Heart left ventricle (tissue), 16 donors: ENCODE measurements around the gene FAM199X. TPM values are rescaled to one million over a fixed set of nuclear protein-coding genes. Genes with fewer than 3 reads are reported as not detected.
A peak's percentile ranks its signal among the peaks of the same experiment; 100 is the strongest.

Experiments used
- ATAC-seq, 4 donors: fragments of 200-7000 bp; cut with Tn5 transposase; one replicate each; pipeline ENCODE4 v1.9.1; 2020 to 2022; ENCODE audit warnings: moderate library complexity in 4 of 4, mild to moderate bottlenecking in 3 of 4, moderate number of reproducible peaks in 1 of 4
- DNase-seq, 5 donors: peaks; one replicate each; pipeline ENCODE4 v3.0.0-alpha.2; 2020
- H3K27ac ChIP-seq, 12 donors: fragments of 200-600 bp; sonication (generic) in 4 of 12; one replicate each; pipeline versions ENCODE4 v1.5.0 to v1.8.0; 2016 to 2022; ENCODE audit warnings: mild to moderate bottlenecking in 2 of 12
- H3K27me3 ChIP-seq, 9 donors: fragments of 200-600 bp; sonication (generic) in 2 of 9; one replicate each; pipeline versions ENCODE4 v1.5.1 to v1.8.0; 2016 to 2022; ENCODE audit warnings: mild to moderate bottlenecking in 3 of 9
- H3K36me3 ChIP-seq, 9 donors: fragments of 200-600 bp; sonication (generic) in 2 of 9; one replicate each; pipeline versions ENCODE4 v1.5.0 to v1.8.0; 2018 to 2022; ENCODE audit warnings: mild to moderate bottlenecking in 2 of 9
- H3K4me1 ChIP-seq, 12 donors: fragments of 200-600 bp; sonication (generic) in 4 of 12; one replicate each; pipeline versions ENCODE4 v1.5.0 to v1.8.0; 2016 to 2022; ENCODE audit warnings: mild to moderate bottlenecking in 3 of 12
- H3K4me3 ChIP-seq, 12 donors: fragments of 200-600 bp; sonication (generic) in 4 of 12; one replicate each; pipeline versions ENCODE4 v1.5.0 to v1.8.0; 2017 to 2022; ENCODE audit warnings: mild to moderate bottlenecking in 9 of 12, moderate library complexity in 4 of 12
- H3K9me3 ChIP-seq, 12 donors: fragments of 200-600 bp; sonication (generic) in 4 of 12; one replicate each; pipeline versions ENCODE4 v1.5.0 to v1.8.0; 2016 to 2022; ENCODE audit warnings: mild to moderate bottlenecking in 1 of 12
- POLR2A ChIP-seq, 2 donors: fragments of 450-650 bp; IDR thresholded peaks; one replicate each; pipeline ENCODE4 v1.6.1; 2017; ENCODE audit warnings: antibody characterized with exemption in 2 of 2, mild to moderate bottlenecking in 2 of 2, moderate library complexity in 2 of 2
- WGBS, 4 donors: extraction: QIAGEN DNeasy Blood & Tissue Kit in 2 of 4; methylation state at CpG; one replicate each; pipeline versions ENCODE4 v1.1.5 to v1.1.7; 2013 to 2018; 5-methylcytosine and 5-hydroxymethylcytosine counted together
- intact Hi-C, 10 donors: fragments of 100-400 bp; cut with DNase I; formaldehyde crosslinking; loops; one replicate each; pipeline versions ENCODE4 v1.11.1 to v1.14.2; 2022
- polyA plus RNA-seq, 2 donors: library from polyadenylated mRNA; stranded (reverse); fragments of 200-250 nt; gene quantifications; one replicate each; pipeline ENCODE4 v1.2.3, GENCODE V29; 2013
- total RNA-seq, 9 donors: library from RNA; depleted of rRNA in 2 of 9; stranded (reverse); fragments of >200 nt in 2 of 9; fragmentation: NEBNext Ultra II Directional in 3 of 9; extraction: Animal tissue kit (Norgen Biotek cat#: 25700) in 3 of 9; gene quantifications; one replicate each; pipeline versions ENCODE4 v1.1.0 to v1.2.4, GENCODE V29; 2016 to 2023
- TF ChIP-seq, protein P1 (sequence below), 12 donors: fragments of 200-600 bp; sonication (generic) in 4 of 12; IDR thresholded peaks; one replicate each; pipeline versions ENCODE4 v1.5.0 to v1.8.0; 2018 to 2022; ENCODE audit warnings: antibody characterized with exemption in 12 of 12, mild to moderate bottlenecking in 5 of 12
- donor health status: ischemic (EF 13 %, LVEDD 7.1; RV severe dilation, severe dysfunction).
- donor health status: healthy with polysubstance abuse.
- donor health status: DM: no; HTN: yes; CAD: no.
- donor health status: DM: no; HTN: no; CAD: no.
- donor health status: ischemic (EF 25% LVEDD 6.9; RV normal size, moderate dysfunction).
- donor health status: ischemic (EF 25% LVEDD 5.7; RV mildly dilated, moderate dysfunction).
- donor health status: healthy.
- donor health status: DM: yes; HTN: yes; CAD: no.
- donor health status: ischemic (EF 35%, LVEDD 5.7; RV mildly dilated, moderate dysfunction).
- donor health status: nonischemic (EF 11% LVEDD 7.7; RV severe dilation, severe dysfunction).
- donor health status: DM: yes; HTN: yes; CAD: no.
- donor health status: PGD.
- donor health status: ischemic (EF 29% LVEDD 5.4; RV normal size, mild dysfunction).
- donor health status: nonischemic (EF 23%, LVEDD 6.1; RV moderate dilation, normal function).

FAM199X gene
- total and polyA plus RNA-seq, 11 donors = 5.0 to 13.9 (median 11.0) TPM

DNA sequence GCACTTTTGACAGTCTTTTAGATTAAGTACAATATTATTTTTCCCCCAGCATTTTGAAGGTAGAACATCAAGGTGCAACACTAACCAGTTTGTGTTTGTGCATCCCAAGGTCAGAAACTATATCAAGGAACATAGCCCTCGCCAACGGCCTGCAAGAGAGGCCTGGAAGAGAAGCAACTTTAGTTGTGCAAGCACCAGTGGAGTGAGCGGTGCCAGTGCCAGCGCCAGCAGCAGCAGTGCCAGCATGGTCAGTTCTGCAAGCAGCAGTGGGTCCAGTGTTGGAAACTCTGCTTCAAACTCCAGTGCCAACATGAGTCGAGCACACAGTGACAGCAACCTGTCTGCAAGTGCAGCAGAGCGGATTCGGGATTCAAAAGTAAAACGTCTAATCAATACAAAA lies 21.7 kb downstream of the FAM199X start:
- ATAC-seq = peak in 1 of 4 donors; percentile 38
- intact Hi-C loops = no loop called here
- H3K27me3 ChIP-seq = peaks cover 0 to 16% (median 0%) of the 10 kb centered on the region in 9 donors
- no peaks in the 10 kb centered on the region for H3K9me3 ChIP-seq
- peaks cover 0 to 91% (median 60%) of the 10 kb centered on the region in 9 donors for H3K36me3 ChIP-seq
- H3K27ac ChIP-seq = no peak overlapping the region
- DNase-seq = peak in 1 of 5 donors; percentile 30
- no peaks in the 10 kb centered on the region for H3K4me1 ChIP-seq
- WGBS, 4 donors = 73 to 92% (median 83%) methylated on average over 8 of the region's 8 CpGs
- TF ChIP-seq POLR2A (IDR thresholded peaks at IDR 0.05) = no peak
- TF ChIP-seq, protein P1, sequence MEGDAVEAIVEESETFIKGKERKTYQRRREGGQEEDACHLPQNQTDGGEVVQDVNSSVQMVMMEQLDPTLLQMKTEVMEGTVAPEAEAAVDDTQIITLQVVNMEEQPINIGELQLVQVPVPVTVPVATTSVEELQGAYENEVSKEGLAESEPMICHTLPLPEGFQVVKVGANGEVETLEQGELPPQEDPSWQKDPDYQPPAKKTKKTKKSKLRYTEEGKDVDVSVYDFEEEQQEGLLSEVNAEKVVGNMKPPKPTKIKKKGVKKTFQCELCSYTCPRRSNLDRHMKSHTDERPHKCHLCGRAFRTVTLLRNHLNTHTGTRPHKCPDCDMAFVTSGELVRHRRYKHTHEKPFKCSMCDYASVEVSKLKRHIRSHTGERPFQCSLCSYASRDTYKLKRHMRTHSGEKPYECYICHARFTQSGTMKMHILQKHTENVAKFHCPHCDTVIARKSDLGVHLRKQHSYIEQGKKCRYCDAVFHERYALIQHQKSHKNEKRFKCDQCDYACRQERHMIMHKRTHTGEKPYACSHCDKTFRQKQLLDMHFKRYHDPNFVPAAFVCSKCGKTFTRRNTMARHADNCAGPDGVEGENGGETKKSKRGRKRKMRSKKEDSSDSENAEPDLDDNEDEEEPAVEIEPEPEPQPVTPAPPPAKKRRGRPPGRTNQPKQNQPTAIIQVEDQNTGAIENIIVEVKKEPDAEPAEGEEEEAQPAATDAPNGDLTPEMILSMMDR (IDR thresholded peaks at IDR 0.05) = no peak
- H3K4me3 ChIP-seq = no peak overlapping the region

DNA sequence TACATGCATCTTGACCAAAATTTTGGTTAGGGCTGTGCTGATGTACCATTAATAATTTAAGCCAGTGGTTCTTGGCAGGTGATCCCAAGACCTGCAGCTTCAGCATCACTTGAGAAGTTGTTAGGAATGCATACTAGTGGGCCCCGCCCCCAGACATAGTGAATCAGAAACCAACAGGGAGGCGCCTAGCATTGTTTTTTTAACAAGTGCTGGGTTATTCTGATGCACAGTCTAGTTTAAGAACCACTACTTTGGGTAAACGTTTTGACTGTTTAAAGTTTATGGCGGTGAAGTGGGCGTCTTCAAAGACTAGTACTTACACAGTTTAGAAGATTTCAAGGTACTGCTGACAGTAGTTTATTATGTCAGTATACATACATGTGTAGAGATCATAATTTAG lies 23.6 kb downstream of the FAM199X start:
- H3K4me1 ChIP-seq = no peaks in the 10 kb centered on the region
- H3K4me3 ChIP-seq = no peak overlapping the region
- peaks cover 0 to 86% (median 60%) of the 10 kb centered on the region in 9 donors for H3K36me3 ChIP-seq
- intact Hi-C loops = loop anchor here in 5 of 10 donors (5.0 to 10.0 kb wide), 3 partner anchors 85 to 1002 kb away; no protein-coding TSS in a partner anchor
- TF ChIP-seq POLR2A (IDR thresholded peaks at IDR 0.05) = no peak
- H3K27me3 ChIP-seq = peaks cover 0 to 20% (median 0%) of the 10 kb centered on the region in 9 donors
- DNase-seq (no peak), ATAC-seq (no peak)
- no peaks in the 10 kb centered on the region for H3K9me3 ChIP-seq
- H3K27ac ChIP-seq = no peak overlapping the region
- WGBS, 4 donors = 52 to 89% (median 80%) methylated on average over 4 to 5 of the region's 5 CpGs

- Histone ChIP-seq H3K4me1 (no peaks in the 10 kb centered on the region), H3K36me3 (peaks cover 0 to 64% (median 44%) of the 10 kb centered on the region in 9 donors), H3K4me3 (no peak overlapping the region), H3K27ac (no peak overlapping the region), H3K9me3 (no peaks in the 10 kb centered on the region), H3K27me3 (peaks cover 0 to 16% (median 0%) of the 10 kb centered on the region in 9 donors)
- DNase-seq (no peak), ATAC-seq (no peak)
- TF ChIP-seq POLR2A (IDR thresholded peaks at IDR 0.05) = no peak
- TF ChIP-seq, protein P1 (IDR thresholded peaks at IDR 0.05) = no peak
- 72 to 99% (median 85%) methylated on average over 2 of the region's 2 CpGs for whole genome bisulfite sequencing, 4 donors
- intact Hi-C loops = loop anchor here in 5 of 10 donors (5.0 to 10.0 kb wide), 3 partner anchors 81 to 999 kb away; no protein-coding TSS in a partner anchor
Observed at GRCh38 chrX:104193485-104193884, 27.2 kb downstream of the FAM199X start.

DNA sequence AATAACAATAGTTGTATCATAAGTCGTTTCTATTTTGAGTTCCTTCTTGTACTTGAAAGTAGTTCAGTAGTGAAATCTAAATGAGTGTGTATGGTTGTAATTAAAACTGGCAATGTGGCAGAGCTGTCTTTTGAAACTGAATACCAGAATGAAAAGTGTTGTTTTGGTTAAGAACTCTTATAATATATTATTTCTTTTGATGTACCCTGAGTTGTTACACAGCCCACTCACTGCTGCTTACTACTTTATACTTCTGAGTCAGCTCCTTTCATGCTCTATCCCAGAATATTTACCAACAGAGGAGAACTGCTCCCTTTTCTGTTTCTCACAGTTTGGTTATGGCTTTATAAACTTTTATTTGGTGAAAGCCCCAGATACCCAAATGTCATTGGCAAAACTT lies 28.8 kb downstream of the FAM199X start:
- intact Hi-C loops = loop anchor here in 5 of 10 donors (5.0 to 10.0 kb wide), 3 partner anchors 80 to 150 kb away; no protein-coding TSS in a partner anchor
- 5 to 34% (median 19%) methylated on average over 1 of the region's 1 CpG for WGBS, 4 donors
- H3K4me3 ChIP-seq = no peak overlapping the region
- DNase-seq = no peak
- no peak overlapping the region for H3K27ac ChIP-seq
- peaks cover 0 to 49% (median 29%) of the 10 kb centered on the region in 9 donors for H3K36me3 ChIP-seq
- no peak for TF ChIP-seq POLR2A (IDR thresholded peaks at IDR 0.05)
- TF ChIP-seq, protein P1 (IDR thresholded peaks at IDR 0.05) = no peak
- H3K27me3 ChIP-seq = peaks cover 0 to 16% (median 0%) of the 10 kb centered on the region in 9 donors
- no peak for ATAC-seq
- no peaks in the 10 kb centered on the region for H3K4me1 ChIP-seq
- no peaks in the 10 kb centered on the region for H3K9me3 ChIP-seq
